RKO (cell line): ENCODE data around the gene TSPAN13.

Source experiments
- DNase-seq: peaks from one replicate; pipeline ENCODE4 v3.0.0-alpha.2; 2016; ENCODE audit warnings: low spot score

Gene TSPAN13

GRCh38 chr7:16753102-16753931 is at the start of gene TSPAN13:
Gene TSPAN13 (plus strand): TSS chr7:16753755. CDS start chr7:16753968, 213 bp downstream.
- peak; percentile 31 for DNase-seq

- DNase-seq, result no peak
Observed at GRCh38 chr7:16708511-16708910, 45.0 kb upstream of the TSPAN13 start.

- DNase-seq, result peak; percentile 89
Observed at GRCh38 chr7:16708980-16709379, 44.6 kb upstream of the TSPAN13 start.

GRCh38 chr7:16710651-16711050 is 42.9 kb upstream of the TSPAN13 start:
- no peak for DNase-seq

- peak; percentile 77 for DNase-seq
Observed at GRCh38 chr7:16711730-16712129, 41.8 kb upstream of the TSPAN13 start.

GRCh38 chr7:16712916-16713315 is 40.6 kb upstream of the TSPAN13 start:
- peak; percentile 66 for DNase-seq

GRCh38 chr7:16715928-16716327 is 37.6 kb upstream of the TSPAN13 start:
- no peak for DNase-seq

GRCh38 chr7:16718111-16718656 is 35.4 kb upstream of the TSPAN13 start:
- DNase-seq, result no peak

GRCh38 chr7:16719699-16720098 is 33.9 kb upstream of the TSPAN13 start:
- DNase-seq, result peak; percentile 46

- DNase-seq, result no peak
Observed at GRCh38 chr7:16721541-16721940, 32.0 kb upstream of the TSPAN13 start.

GRCh38 chr7:16724344-16724743 is 29.2 kb upstream of the TSPAN13 start:
- DNase-seq, result no peak

- no peak for DNase-seq
Observed at GRCh38 chr7:16726189-16726588, 27.4 kb upstream of the TSPAN13 start.

GRCh38 chr7:16727736-16728135 is 25.8 kb upstream of the TSPAN13 start:
- no peak for DNase-seq

- no peak for DNase-seq
Observed at GRCh38 chr7:16728811-16729210, 24.7 kb upstream of the TSPAN13 start.

GRCh38 chr7:16729541-16729940 is 24.0 kb upstream of the TSPAN13 start:
- no peak for DNase-seq

GRCh38 chr7:16730937-16731336 is 22.6 kb upstream of the TSPAN13 start:
- no peak for DNase-seq

GRCh38 chr7:16732828-16733227 is 20.7 kb upstream of the TSPAN13 start:
- no peak for DNase-seq

GRCh38 chr7:16734148-16734726 is 19.3 kb upstream of the TSPAN13 start:
- no peak for DNase-seq

- DNase-seq, result no peak
Observed at GRCh38 chr7:16735020-16735419, 18.5 kb upstream of the TSPAN13 start.

- DNase-seq, result no peak
Observed at GRCh38 chr7:16738011-16738688, 15.4 kb upstream of the TSPAN13 start.

- peak; percentile 91 for DNase-seq
Observed at GRCh38 chr7:16739863-16740622, 13.5 kb upstream of the TSPAN13 start.

GRCh38 chr7:16740623-16740953 is 13.0 kb upstream of the TSPAN13 start:
- no peak for DNase-seq
